ENCODE measurements around the gene CREB3L2.
"Not testable (repeated sequence)": the region's sequence is repeated elsewhere in the genome, so short reads cannot be mapped to it uniquely, and the experiment has no call there.

The CREB3L2 gene

GRCh38 chr7:137930581-137930980, 71.3 kb downstream of the CREB3L2 start:
- Histone ChIP-seq H3K27me3 (ENCODE audit: insufficient read depth, poor library complexity, severe bottlenecking) (no peaks in the 10 kb centered on the region), H3K27ac (replicated peaks) (no peak overlapping the region), H3K4me3 (replicated peaks; ENCODE audit: insufficient read depth, low read length) (no peak overlapping the region)
- no peak for DNase-seq (ENCODE audit: low read depth in 1 of 2, low spot score in 1 of 2)
- no peak for TF ChIP-seq SPI1 (IDR thresholded peaks at IDR 0.05; ENCODE audit: borderline replicate concordance, low read depth)
- TF ChIP-seq, protein P1, sequence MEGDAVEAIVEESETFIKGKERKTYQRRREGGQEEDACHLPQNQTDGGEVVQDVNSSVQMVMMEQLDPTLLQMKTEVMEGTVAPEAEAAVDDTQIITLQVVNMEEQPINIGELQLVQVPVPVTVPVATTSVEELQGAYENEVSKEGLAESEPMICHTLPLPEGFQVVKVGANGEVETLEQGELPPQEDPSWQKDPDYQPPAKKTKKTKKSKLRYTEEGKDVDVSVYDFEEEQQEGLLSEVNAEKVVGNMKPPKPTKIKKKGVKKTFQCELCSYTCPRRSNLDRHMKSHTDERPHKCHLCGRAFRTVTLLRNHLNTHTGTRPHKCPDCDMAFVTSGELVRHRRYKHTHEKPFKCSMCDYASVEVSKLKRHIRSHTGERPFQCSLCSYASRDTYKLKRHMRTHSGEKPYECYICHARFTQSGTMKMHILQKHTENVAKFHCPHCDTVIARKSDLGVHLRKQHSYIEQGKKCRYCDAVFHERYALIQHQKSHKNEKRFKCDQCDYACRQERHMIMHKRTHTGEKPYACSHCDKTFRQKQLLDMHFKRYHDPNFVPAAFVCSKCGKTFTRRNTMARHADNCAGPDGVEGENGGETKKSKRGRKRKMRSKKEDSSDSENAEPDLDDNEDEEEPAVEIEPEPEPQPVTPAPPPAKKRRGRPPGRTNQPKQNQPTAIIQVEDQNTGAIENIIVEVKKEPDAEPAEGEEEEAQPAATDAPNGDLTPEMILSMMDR (IDR thresholded peaks at IDR 0.05; ENCODE audit: insufficient read depth, low read length), result no peak
- TF ChIP-seq GABPA (IDR thresholded peaks at IDR 0.05; ENCODE audit: low read depth), result no peak
- TF ChIP-seq POLR2AphosphoS5 (IDR thresholded peaks at IDR 0.05; ENCODE audit: low read depth), result no peak
- TF ChIP-seq REST (IDR thresholded peaks at IDR 0.05; ENCODE audit: insufficient replicate concordance, low read depth), result no peak

- no peak overlapping the region for H3K4me3 ChIP-seq (replicated peaks; ENCODE audit: insufficient read depth, low read length)
- no peak for DNase-seq (ENCODE audit: low read depth in 1 of 2, low spot score in 1 of 2)
- no peak overlapping the region for H3K27ac ChIP-seq (replicated peaks)
- TF ChIP-seq POLR2AphosphoS5 (IDR thresholded peaks at IDR 0.05; ENCODE audit: low read depth) (no peak), SPI1 (IDR thresholded peaks at IDR 0.05; ENCODE audit: borderline replicate concordance, low read depth) (no peak), REST (IDR thresholded peaks at IDR 0.05; ENCODE audit: insufficient replicate concordance, low read depth) (no peak), GABPA (IDR thresholded peaks at IDR 0.05; ENCODE audit: low read depth) (no peak)
- TF ChIP-seq, protein P1 (IDR thresholded peaks at IDR 0.05; ENCODE audit: insufficient read depth, low read length), result no peak
- no peaks in the 10 kb centered on the region for H3K27me3 ChIP-seq (ENCODE audit: insufficient read depth, poor library complexity, severe bottlenecking)
Measured at GRCh38 chr7:137928626-137929025, 73.3 kb downstream of the CREB3L2 start.

GRCh38 chr7:137927386-137927785, 74.5 kb downstream of the CREB3L2 start:
- no peaks in the 10 kb centered on the region for H3K27me3 ChIP-seq (ENCODE audit: insufficient read depth, poor library complexity, severe bottlenecking)
- TF ChIP-seq, protein P1 (IDR thresholded peaks at IDR 0.05; ENCODE audit: insufficient read depth, low read length), result no peak
- TF ChIP-seq REST (IDR thresholded peaks at IDR 0.05; ENCODE audit: insufficient replicate concordance, low read depth) (no peak), SPI1 (IDR thresholded peaks at IDR 0.05; ENCODE audit: borderline replicate concordance, low read depth) (no peak), POLR2AphosphoS5 (IDR thresholded peaks at IDR 0.05; ENCODE audit: low read depth) (no peak), GABPA (IDR thresholded peaks at IDR 0.05; ENCODE audit: low read depth) (no peak)
- no peak overlapping the region for H3K4me3 ChIP-seq (replicated peaks; ENCODE audit: insufficient read depth, low read length)
- H3K27ac ChIP-seq (replicated peaks), result no peak overlapping the region
- DNase-seq (ENCODE audit: low read depth in 1 of 2, low spot score in 1 of 2), result no peak

- H3K4me3 ChIP-seq (replicated peaks; ENCODE audit: insufficient read depth, low read length); H3K27ac ChIP-seq (replicated peaks); H3K27me3 ChIP-seq (ENCODE audit: insufficient read depth, poor library complexity, severe bottlenecking); DNase-seq (ENCODE audit: low read depth in 1 of 2, low spot score in 1 of 2): not testable (repeated sequence)
Measured at GRCh38 chr7:137926206-137926605, 75.7 kb downstream of the CREB3L2 start.

Data from HL-60 (cell line).